Measurements from ENCODE around the gene FBXO5.
"Not testable (repeated sequence)": the region's sequence is repeated elsewhere in the genome, so short reads cannot be mapped to it uniquely, and the experiment has no call there.

FBXO5 gene

GRCh38 chr6:152993431-152993830, 10.6 kb upstream of the FBXO5 start:
- DNase-seq (ENCODE audit: low read depth in 2 of 2), result no peak

GRCh38 chr6:152986978-152987377, 4.1 kb upstream of the FBXO5 start:
- DNase-seq (ENCODE audit: low read depth in 2 of 2), result no peak

GRCh38 chr6:152985300-152985699, 2.5 kb upstream of the FBXO5 start:
- not testable (repeated sequence) for DNase-seq (ENCODE audit: low read depth in 2 of 2)

GRCh38 chr6:152984513-152984872, 1.7 kb upstream of the FBXO5 start:
- no peak for DNase-seq (ENCODE audit: low read depth in 2 of 2)

GRCh38 chr6:152983637-152984512, 1.0 kb upstream of the FBXO5 start:
- DNase-seq (ENCODE audit: low read depth in 2 of 2), result peak; percentile 72 to 92

- no peak for DNase-seq (ENCODE audit: low read depth in 2 of 2)
These were observed 595 bp downstream of the FBXO5 start for GRCh38 chr6:152981989-152982903.

GRCh38 chr6:152981219-152981618, 1.6 kb downstream of the FBXO5 start:
- no peak for DNase-seq (ENCODE audit: low read depth in 2 of 2)

- no peak for DNase-seq (ENCODE audit: low read depth in 2 of 2)
These were observed 2.2 kb downstream of the FBXO5 start for GRCh38 chr6:152980656-152981055.

- DNase-seq (ENCODE audit: low read depth in 2 of 2), result no peak
These were observed 3.7 kb downstream of the FBXO5 start for GRCh38 chr6:152979116-152979515.

GRCh38 chr6:152978058-152978457, 4.8 kb downstream of the FBXO5 start:
- no peak for DNase-seq (ENCODE audit: low read depth in 2 of 2)

- no peak for DNase-seq (ENCODE audit: low read depth in 2 of 2)
These were observed 5.3 kb downstream of the FBXO5 start for GRCh38 chr6:152977556-152977955.

GRCh38 chr6:152976749-152977148, 6.1 kb downstream of the FBXO5 start:
- no peak for DNase-seq (ENCODE audit: low read depth in 2 of 2)

GRCh38 chr6:152975204-152975915, 7.5 kb downstream of the FBXO5 start:
- DNase-seq (ENCODE audit: low read depth in 2 of 2), result no peak

- DNase-seq (ENCODE audit: low read depth in 2 of 2), result no peak
These were observed 8.9 kb downstream of the FBXO5 start for GRCh38 chr6:152973916-152974315.

GRCh38 chr6:152969688-152970418, 13.0 kb downstream of the FBXO5 start:
- no peak for DNase-seq (ENCODE audit: low read depth in 2 of 2)

- not testable (repeated sequence) for DNase-seq (ENCODE audit: low read depth in 2 of 2)
These were observed 16.5 kb downstream of the FBXO5 start for GRCh38 chr6:152966168-152966894.

- no peak for DNase-seq (ENCODE audit: low read depth in 2 of 2)
These were observed 23.5 kb downstream of the FBXO5 start for GRCh38 chr6:152959333-152959732.

- no peak for DNase-seq (ENCODE audit: low read depth in 2 of 2)
These were observed 25.0 kb downstream of the FBXO5 start for GRCh38 chr6:152957796-152958195.

- no peak for DNase-seq (ENCODE audit: low read depth in 2 of 2)
These were observed 28.4 kb downstream of the FBXO5 start for GRCh38 chr6:152954443-152954842.

- no peak for DNase-seq (ENCODE audit: low read depth in 2 of 2)
These were observed 29.9 kb downstream of the FBXO5 start for GRCh38 chr6:152952866-152953509.

Measured in stimulated activated CD8-positive, alpha-beta memory T cell treated with anti-CD3 and anti-CD28 coated beads, Interleukin-7, amount 100 ng/mL, for 4 hours (primary cell).